ENCODE measurements around the gene RUNDC3A. TPM values are rescaled to one million over a fixed set of nuclear protein-coding genes. Genes with fewer than 3 reads are reported as not detected.
A peak's percentile ranks its signal among the peaks of the same experiment; 100 is the strongest.
"Not testable (repeated sequence)": the region's sequence is repeated elsewhere in the genome, so short reads cannot be mapped to it uniquely, and the experiment has no call there.

RUNDC3A gene
- total RNA-seq, 1 experiment from 2014 or later, result 3.6 TPM

DNA sequence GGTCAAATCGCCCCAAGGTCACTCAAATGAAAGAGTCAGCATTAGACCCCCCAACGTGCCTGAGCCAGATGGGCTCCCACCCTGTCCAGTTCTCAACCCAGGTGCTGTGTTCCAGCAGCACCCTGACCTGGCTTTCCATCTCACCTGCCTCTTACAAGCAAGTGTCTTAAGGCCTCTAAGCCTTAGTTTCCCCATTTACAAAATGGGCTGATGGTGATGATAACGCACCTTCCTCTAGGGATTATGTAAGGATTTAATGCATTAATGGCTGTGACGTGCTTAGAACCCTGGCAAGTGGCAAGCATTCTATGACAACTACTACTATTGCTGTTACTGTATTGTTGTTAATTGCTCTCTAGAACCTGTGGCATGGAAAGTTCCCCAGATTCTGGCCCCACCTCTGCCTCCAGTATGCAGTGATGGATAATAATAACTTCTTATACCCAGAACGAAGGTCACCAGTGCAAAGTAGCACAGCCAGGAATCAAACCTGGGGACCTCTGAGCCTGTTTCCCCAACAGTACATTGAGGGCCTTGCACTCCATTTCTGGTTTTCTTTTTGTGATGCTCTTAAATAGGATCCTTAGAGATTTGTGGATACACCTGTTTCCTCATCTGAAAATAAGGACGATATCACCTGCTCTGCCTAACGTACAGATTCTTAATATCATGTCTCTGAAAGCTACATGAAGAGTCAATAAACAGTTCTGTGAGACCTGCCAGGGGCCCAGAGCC is 19.5 kb downstream of the RUNDC3A start:
- no peaks in the 10 kb centered on the region for H3K9me3 ChIP-seq (ENCODE audit: control insufficient read depth, insufficient read depth, low read depth, low read length)
- intact Hi-C loops (cut with micrococcal nuclease; ENCODE audit: unreplicated experiment), result loop anchor here (5.0 kb wide), 1 partner anchor 106 kb away; no protein-coding TSS in a partner anchor
- no peaks in the 10 kb centered on the region for H3K27me3 ChIP-seq (ENCODE audit: control insufficient read depth, insufficient read depth, low read length)
- peaks cover 6% of the 10 kb centered on the region; the same call in 1 of the 2 replicates for H3K36me3 ChIP-seq (ENCODE audit: control insufficient read depth, insufficient read depth, low read length)
- H3K4me3 ChIP-seq (ENCODE audit: low read depth in 2 of 2, low read length in 2 of 2), result no peak overlapping the region
- in situ Hi-C loops (cut with HindIII; ENCODE audit: low pct_unique_long_range_greater_than_20kb, low sequenced_read_pairs), result no loop called here
- BruUV-seq (replicated peaks), result no TSS peak
- CTCF ChIA-PET, result interaction anchor here (0.6 kb wide), 1 partner anchor 104 kb away, joined by 3 read pairs; no protein-coding TSS in a partner anchor
- ATAC-seq (no peak), DNase-seq (ENCODE audit: low read depth, low spot score) (no peak)
- no peaks in the 10 kb centered on the region; the same call in none of the 2 replicates for H3K4me1 ChIP-seq (ENCODE audit: control insufficient read depth, insufficient read depth, low read length)
- POLR2A ChIA-PET, result no interaction called here
- peak overlapping the region; percentile 44; the same call in 1 of the 2 replicates for H3K27ac ChIP-seq (ENCODE audit: low read length)
- TF ChIP-seq REST (IDR thresholded peaks at IDR 0.05; ENCODE audit: insufficient read depth in 1 of 2, low read depth in 2 of 2, low read length in 1 of 2) (no peak), POLR2AphosphoS5 (IDR thresholded peaks at IDR 0.05; ENCODE audit: low read depth, low read length) (no peak), TCF7L2 (IDR thresholded peaks at IDR 0.05; ENCODE audit: low read depth, low read length) (no peak), SIN3A (IDR thresholded peaks at IDR 0.05; ENCODE audit: borderline replicate concordance, insufficient read depth, low read depth, low read length) (no peak)
- TF ChIP-seq, protein P1, sequence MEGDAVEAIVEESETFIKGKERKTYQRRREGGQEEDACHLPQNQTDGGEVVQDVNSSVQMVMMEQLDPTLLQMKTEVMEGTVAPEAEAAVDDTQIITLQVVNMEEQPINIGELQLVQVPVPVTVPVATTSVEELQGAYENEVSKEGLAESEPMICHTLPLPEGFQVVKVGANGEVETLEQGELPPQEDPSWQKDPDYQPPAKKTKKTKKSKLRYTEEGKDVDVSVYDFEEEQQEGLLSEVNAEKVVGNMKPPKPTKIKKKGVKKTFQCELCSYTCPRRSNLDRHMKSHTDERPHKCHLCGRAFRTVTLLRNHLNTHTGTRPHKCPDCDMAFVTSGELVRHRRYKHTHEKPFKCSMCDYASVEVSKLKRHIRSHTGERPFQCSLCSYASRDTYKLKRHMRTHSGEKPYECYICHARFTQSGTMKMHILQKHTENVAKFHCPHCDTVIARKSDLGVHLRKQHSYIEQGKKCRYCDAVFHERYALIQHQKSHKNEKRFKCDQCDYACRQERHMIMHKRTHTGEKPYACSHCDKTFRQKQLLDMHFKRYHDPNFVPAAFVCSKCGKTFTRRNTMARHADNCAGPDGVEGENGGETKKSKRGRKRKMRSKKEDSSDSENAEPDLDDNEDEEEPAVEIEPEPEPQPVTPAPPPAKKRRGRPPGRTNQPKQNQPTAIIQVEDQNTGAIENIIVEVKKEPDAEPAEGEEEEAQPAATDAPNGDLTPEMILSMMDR (IDR thresholded peaks at IDR 0.05), result no peak

GRCh38 chr17:44329516-44329915 is 21.1 kb downstream of the RUNDC3A start:
- intact Hi-C loops (cut with micrococcal nuclease; ENCODE audit: unreplicated experiment), result loop anchor here (5.0 kb wide), 1 partner anchor 107 kb away; no protein-coding TSS in a partner anchor
- H3K9me3 ChIP-seq (ENCODE audit: control insufficient read depth, insufficient read depth, low read depth, low read length); H3K4me3 ChIP-seq (ENCODE audit: low read depth in 2 of 2, low read length in 2 of 2); DNase-seq (ENCODE audit: low read depth, low spot score); BruUV-seq (replicated peaks); H3K36me3 ChIP-seq (ENCODE audit: control insufficient read depth, insufficient read depth, low read length); in situ Hi-C loops (cut with HindIII; ENCODE audit: low pct_unique_long_range_greater_than_20kb, low sequenced_read_pairs); H3K27me3 ChIP-seq (ENCODE audit: control insufficient read depth, insufficient read depth, low read length); ATAC-seq; H3K4me1 ChIP-seq (ENCODE audit: control insufficient read depth, insufficient read depth, low read length); H3K27ac ChIP-seq (ENCODE audit: low read length); POLR2A ChIA-PET: not testable (repeated sequence)
- CTCF ChIA-PET, result interaction anchor here (0.6 kb wide), 1 partner anchor 107 kb away, joined by 4 read pairs; no protein-coding TSS in a partner anchor

GRCh38 chr17:44330263-44330662 is 21.9 kb downstream of the RUNDC3A start:
- H3K9me3 ChIP-seq (ENCODE audit: control insufficient read depth, insufficient read depth, low read depth, low read length); ATAC-seq; H3K36me3 ChIP-seq (ENCODE audit: control insufficient read depth, insufficient read depth, low read length); DNase-seq (ENCODE audit: low read depth, low spot score); POLR2A ChIA-PET; H3K4me1 ChIP-seq (ENCODE audit: control insufficient read depth, insufficient read depth, low read length); BruUV-seq (replicated peaks); H3K27ac ChIP-seq (ENCODE audit: low read length); in situ Hi-C loops (cut with HindIII; ENCODE audit: low pct_unique_long_range_greater_than_20kb, low sequenced_read_pairs); H3K4me3 ChIP-seq (ENCODE audit: low read depth in 2 of 2, low read length in 2 of 2); H3K27me3 ChIP-seq (ENCODE audit: control insufficient read depth, insufficient read depth, low read length); intact Hi-C loops (cut with micrococcal nuclease; ENCODE audit: unreplicated experiment): not testable (repeated sequence)
- CTCF ChIA-PET, result interaction anchor here (0.6 to 0.7 kb wide), 2 partner anchors 108 to 248 kb away, joined by 4 read pairs; no protein-coding TSS in a partner anchor

Measured in Panc1 (cell line).